Skeletal muscle satellite cell (primary cell): ENCODE results near the gene ADARB2.

Experiments used
- H3K27me3 ChIP-seq: 2 replicates; pipeline ENCODE4 v1.7.0; 2013; ENCODE audit warnings: low read length; ENCODE audit not compliant: control insufficient read depth, insufficient read depth
- H3K36me3 ChIP-seq: 2 replicates; pipeline ENCODE4 v1.7.0; 2013; ENCODE audit warnings: mild to moderate bottlenecking, control low read depth, low read length; ENCODE audit not compliant: insufficient read depth
- H3K4me1 ChIP-seq: 2 replicates; pipeline ENCODE4 v1.7.0; 2013; ENCODE audit warnings: low read length; ENCODE audit not compliant: control insufficient read depth, insufficient read depth
- H3K4me2 ChIP-seq: 2 replicates; pipeline ENCODE4 v1.7.0; 2013; ENCODE audit warnings: mild to moderate bottlenecking, low read length
- H3K4me3 ChIP-seq: 2 replicates; pipeline ENCODE4 v1.7.0; 2013; ENCODE audit warnings: low read length
- H3K9ac ChIP-seq: 2 replicates; pipeline ENCODE4 v1.7.0; 2013; ENCODE audit warnings: mild to moderate bottlenecking, low read depth, low read length, moderate library complexity
- H3K9me3 ChIP-seq: replicated peaks from 2 replicates; pipeline ENCODE4 v1.7.0; 2013; ENCODE audit warnings: mild to moderate bottlenecking, control low read depth, low read length

Gene ADARB2

DNA sequence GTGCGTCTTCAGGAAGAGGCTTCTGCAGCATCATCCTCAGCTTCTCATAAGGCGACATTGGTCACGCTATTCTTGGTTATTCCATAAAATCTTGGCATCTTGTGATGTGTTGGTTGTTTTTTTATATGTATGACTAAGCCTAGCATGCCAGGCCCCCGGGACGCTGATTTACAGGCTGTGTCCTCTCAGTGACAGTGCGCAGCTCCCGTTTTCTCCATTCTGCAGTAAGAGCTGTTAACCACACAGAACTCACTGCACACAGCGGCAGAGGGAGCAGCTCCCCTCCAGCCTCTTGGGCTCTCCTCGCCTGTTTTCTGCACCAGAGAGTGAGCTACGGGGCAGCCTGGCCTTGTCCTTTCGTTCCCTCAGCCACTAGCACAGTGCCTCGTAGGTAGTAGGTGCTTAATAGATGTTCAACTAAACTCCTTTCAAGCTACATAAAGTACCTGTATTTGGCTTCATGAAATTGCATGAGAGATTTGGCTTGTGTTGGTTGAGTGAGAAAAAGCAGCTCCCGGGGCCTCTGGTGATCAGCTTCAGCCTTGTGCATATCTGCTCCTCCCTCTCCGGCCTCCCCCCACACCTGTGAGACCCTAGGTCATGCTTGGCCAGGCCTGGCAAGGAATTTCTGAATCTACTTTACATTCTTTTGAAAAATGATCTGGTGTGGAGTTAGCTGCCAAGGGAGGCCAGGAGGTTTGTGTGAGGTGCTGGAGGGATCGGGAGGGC is 564.9 kb downstream of the ADARB2 start:
- H3K4me2 ChIP-seq = no peak overlapping the region
- no peak overlapping the region for H3K4me3 ChIP-seq

GRCh38 chr10:1171586-1171985 is 565.7 kb downstream of the ADARB2 start:
- no peak overlapping the region for H3K4me3 ChIP-seq
- no peaks in the 10 kb centered on the region for H3K36me3 ChIP-seq
- H3K9ac ChIP-seq = no peak overlapping the region
- H3K27me3 ChIP-seq = peaks cover 5% of the 10 kb centered on the region
- H3K4me2 ChIP-seq = no peak overlapping the region
- no peaks in the 10 kb centered on the region for H3K9me3 ChIP-seq
- H3K4me1 ChIP-seq = no peaks in the 10 kb centered on the region

More for the DNA sequence above, 564.9 kb downstream of the ADARB2 start:
- Histone ChIP-seq H3K9me3 (no peaks in the 10 kb centered on the region), H3K27me3 (peaks cover 6% of the 10 kb centered on the region), H3K4me1 (no peaks in the 10 kb centered on the region), H3K36me3 (no peaks in the 10 kb centered on the region), H3K9ac (no peak overlapping the region)

DNA sequence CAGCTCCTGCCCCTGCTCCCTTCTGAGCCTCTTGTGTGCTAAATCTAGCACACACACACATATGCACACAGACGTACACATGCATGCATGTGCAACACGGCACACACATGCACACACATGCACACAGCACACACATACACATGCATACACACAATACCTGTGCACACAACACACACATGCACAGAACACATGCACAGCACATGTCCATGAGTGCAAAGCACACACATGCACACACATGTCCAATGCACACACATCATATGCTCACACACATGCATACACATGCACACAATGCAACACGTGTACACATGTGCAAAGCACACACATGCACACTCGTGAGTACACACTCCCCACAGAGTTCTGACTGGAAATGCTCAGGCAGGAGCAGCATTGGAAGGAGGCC is 566.1 kb downstream of the ADARB2 start:
- H3K27me3 ChIP-seq = peaks cover 3% of the 10 kb centered on the region
- no peaks in the 10 kb centered on the region for H3K4me1 ChIP-seq
- H3K4me2 ChIP-seq = no peak overlapping the region
- no peaks in the 10 kb centered on the region for H3K36me3 ChIP-seq
- H3K9ac ChIP-seq = no peak overlapping the region
- H3K4me3 ChIP-seq = no peak overlapping the region
- H3K9me3 ChIP-seq = no peaks in the 10 kb centered on the region

GRCh38 chr10:1170867-1171180 is 566.5 kb downstream of the ADARB2 start:
- Histone ChIP-seq H3K9me3 (no peaks in the 10 kb centered on the region), H3K36me3 (no peaks in the 10 kb centered on the region), H3K9ac (no peak overlapping the region), H3K4me3 (no peak overlapping the region), H3K4me1 (no peaks in the 10 kb centered on the region), H3K27me3 (peaks cover 3% of the 10 kb centered on the region), H3K4me2 (no peak overlapping the region)

- H3K4me2 ChIP-seq = no peak overlapping the region
- no peaks in the 10 kb centered on the region for H3K36me3 ChIP-seq
These were observed 567.1 kb downstream of the ADARB2 start for GRCh38 chr10:1169981-1170866.

DNA sequence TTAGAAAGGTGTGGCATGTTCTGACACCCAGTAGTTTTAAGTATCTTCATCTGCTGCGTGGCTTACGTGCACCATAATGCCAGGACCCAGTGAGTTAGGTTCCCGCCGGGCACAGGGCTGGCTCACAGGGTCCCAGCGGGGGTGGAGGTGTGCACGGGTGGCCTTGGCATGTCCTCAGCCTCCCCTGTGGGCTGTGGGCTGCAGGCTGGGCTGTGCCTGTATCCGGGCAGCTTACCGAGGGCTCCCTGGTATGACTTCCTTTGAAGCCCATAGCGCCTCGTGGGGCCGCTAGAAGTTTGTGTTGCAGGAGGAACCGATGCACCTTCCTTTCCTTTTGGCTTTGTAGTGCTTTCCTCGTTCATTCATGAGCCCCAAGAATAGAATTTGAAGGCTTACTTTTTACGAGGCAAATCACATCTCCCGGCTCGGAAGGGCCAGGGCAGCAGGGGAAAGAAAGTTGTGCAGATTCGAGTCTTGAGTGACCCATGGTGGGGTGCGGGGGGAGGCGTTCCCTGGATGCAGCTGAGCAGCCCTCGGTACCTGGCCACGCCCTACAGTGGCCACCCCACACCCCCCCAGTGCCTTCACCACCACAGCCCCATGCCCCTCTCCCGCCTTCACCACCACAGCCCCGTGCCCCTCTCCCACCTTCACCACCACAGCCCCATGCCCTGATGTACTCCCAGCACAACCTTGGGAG is 568.0 kb downstream of the ADARB2 start:
- Histone ChIP-seq H3K4me1 (no peaks in the 10 kb centered on the region), H3K36me3 (no peaks in the 10 kb centered on the region), H3K4me3 (no peak overlapping the region), H3K9me3 (no peaks in the 10 kb centered on the region), H3K27me3 (peaks cover 3% of the 10 kb centered on the region), H3K9ac (no peak overlapping the region), H3K4me2 (no peak overlapping the region)

More at GRCh38 chr10:1169981-1170866, 567.1 kb downstream of the ADARB2 start:
- no peaks in the 10 kb centered on the region for H3K4me1 ChIP-seq
- H3K9me3 ChIP-seq = no peaks in the 10 kb centered on the region
- no peak overlapping the region for H3K4me3 ChIP-seq
- H3K27me3 ChIP-seq = peaks cover 3% of the 10 kb centered on the region
- H3K9ac ChIP-seq = no peak overlapping the region

- H3K4me3 ChIP-seq = no peak overlapping the region
- no peaks in the 10 kb centered on the region for H3K36me3 ChIP-seq
- peaks cover 3% of the 10 kb centered on the region for H3K27me3 ChIP-seq
- no peaks in the 10 kb centered on the region for H3K9me3 ChIP-seq
- no peaks in the 10 kb centered on the region for H3K4me1 ChIP-seq
- no peak overlapping the region for H3K4me2 ChIP-seq
- no peak overlapping the region for H3K9ac ChIP-seq
These were observed 568.6 kb downstream of the ADARB2 start for GRCh38 chr10:1168763-1169162.

- Histone ChIP-seq H3K4me1 (no peaks in the 10 kb centered on the region), H3K36me3 (no peaks in the 10 kb centered on the region), H3K9me3 (no peaks in the 10 kb centered on the region), H3K27me3 (peaks cover 5% of the 10 kb centered on the region), H3K4me3 (no peak overlapping the region), H3K4me2 (no peak overlapping the region), H3K9ac (no peak overlapping the region)
These were observed 570.5 kb downstream of the ADARB2 start for GRCh38 chr10:1166828-1167275.

GRCh38 chr10:1166101-1166827 is 571.1 kb downstream of the ADARB2 start:
- Histone ChIP-seq H3K4me1 (no peaks in the 10 kb centered on the region), H3K27me3 (peaks cover 6% of the 10 kb centered on the region), H3K36me3 (no peaks in the 10 kb centered on the region), H3K9me3 (no peaks in the 10 kb centered on the region), H3K4me2 (no peak overlapping the region), H3K9ac (no peak overlapping the region), H3K4me3 (no peak overlapping the region)

GRCh38 chr10:1163831-1164230 is 573.5 kb downstream of the ADARB2 start:
- no peak overlapping the region for H3K4me3 ChIP-seq
- H3K9me3 ChIP-seq = no peaks in the 10 kb centered on the region
- no peaks in the 10 kb centered on the region for H3K4me1 ChIP-seq
- peaks cover 7% of the 10 kb centered on the region for H3K27me3 ChIP-seq
- H3K4me2 ChIP-seq = no peak overlapping the region
- H3K9ac ChIP-seq = no peak overlapping the region
- no peaks in the 10 kb centered on the region for H3K36me3 ChIP-seq

DNA sequence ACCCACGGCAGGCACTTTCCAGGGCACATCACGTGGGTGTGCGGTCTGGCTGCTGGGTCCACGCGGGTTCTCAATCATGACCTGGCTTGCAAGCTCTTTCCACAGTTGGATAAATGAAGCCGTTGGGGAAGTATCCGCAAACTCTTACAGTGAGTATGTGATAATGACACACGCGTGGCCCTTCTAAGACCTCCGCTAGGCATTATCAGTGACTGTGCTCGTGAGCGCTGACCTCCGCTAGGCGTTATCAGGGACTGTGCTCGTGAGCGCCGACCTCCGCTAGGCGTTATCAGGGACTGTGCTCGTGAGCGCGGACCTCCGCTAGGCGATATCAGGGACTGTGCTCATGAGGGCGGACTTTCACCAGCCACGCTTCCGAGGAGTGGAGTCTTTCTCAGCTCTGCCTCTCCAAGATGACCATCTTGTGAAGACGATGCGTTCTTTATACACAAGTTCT is 574.1 kb downstream of the ADARB2 start:
- Histone ChIP-seq H3K4me1 (no peaks in the 10 kb centered on the region), H3K4me3 (no peak overlapping the region), H3K9me3 (no peaks in the 10 kb centered on the region), H3K27me3 (peaks cover 7% of the 10 kb centered on the region), H3K4me2 (no peak overlapping the region), H3K36me3 (no peaks in the 10 kb centered on the region), H3K9ac (no peak overlapping the region)
